HepG2 (cell line): ENCODE data around the gene MIS18BP1. TPM values are rescaled to one million over a fixed set of nuclear protein-coding genes. Genes with fewer than 3 reads are reported as not detected.

Experiments
- ADNP ChIP-seq: sonication (generic); formaldehyde crosslinking; IDR thresholded peaks from 2 replicates; pipeline ENCODE4 v1.4.0; 2020; ENCODE audit warnings: missing genetic modification reagents
- ARNT2 ChIP-seq: sonication (generic); formaldehyde crosslinking; IDR thresholded peaks from 2 replicates; pipeline ENCODE4 v1.8.0; 2022; ENCODE audit warnings: mild to moderate bottlenecking, low read depth, missing genetic modification reagents, moderate library complexity
- GATAD2A ChIP-seq: IDR thresholded peaks from 2 replicates; pipeline ENCODE4 v1.6.1; 2016
- KMT2A ChIP-seq: sonication (generic); formaldehyde crosslinking; IDR thresholded peaks from 2 replicates; pipeline ENCODE4 v1.4.0; 2020; ENCODE audit warnings: missing genetic modification reagents
- MEF2D ChIP-seq: sonication (generic); formaldehyde crosslinking; IDR thresholded peaks from 2 replicates; pipeline ENCODE4 v1.5.1; 2020; ENCODE audit warnings: mild to moderate bottlenecking, missing genetic modification reagents
- MIXL1 ChIP-seq: IDR thresholded peaks from 2 replicates; pipeline ENCODE4 v1.6.1; 2016
- PHF5A ChIP-seq: IDR thresholded peaks from one replicate; pipeline ENCODE4 v1.6.1; 2018; ENCODE audit warnings: low read depth, missing genetic modification reagents; ENCODE audit not compliant: unreplicated experiment
- RFX1 ChIP-seq: fragments of 450-650 bp; IDR thresholded peaks from 2 replicates; pipeline ENCODE4 v1.6.1; 2017
- RORA ChIP-seq: sonication (generic); formaldehyde crosslinking; IDR thresholded peaks from 2 replicates; pipeline ENCODE4 v1.5.0; 2020; ENCODE audit warnings: mild to moderate bottlenecking, missing genetic modification reagents, moderate library complexity
- ZBTB20 ChIP-seq: sonication (generic); formaldehyde crosslinking; IDR thresholded peaks from 2 replicates; pipeline ENCODE4 v1.8.1; 2023; ENCODE audit warnings: missing genetic modification reagents, low read depth, mild to moderate bottlenecking, borderline replicate concordance
- ZNF10 ChIP-seq: sonication (generic); formaldehyde crosslinking; IDR thresholded peaks from 2 replicates; pipeline ENCODE4 v1.4.0; 2020; ENCODE audit warnings: mild to moderate bottlenecking, low read depth, missing genetic modification reagents, borderline replicate concordance
- ZNF207 ChIP-seq: fragments of 450-650 bp; IDR thresholded peaks from 2 replicates; pipeline ENCODE4 v1.6.1; 2016; ENCODE audit warnings: antibody characterized with exemption, borderline replicate concordance
- ZNF264 ChIP-seq: sonication (generic); formaldehyde crosslinking; IDR thresholded peaks from 2 replicates; pipeline ENCODE4 v1.4.0; 2020; ENCODE audit warnings: missing genetic modification reagents
- ZNF558 ChIP-seq: sonication (generic); formaldehyde crosslinking; IDR thresholded peaks from 2 replicates; pipeline ENCODE4 v1.9.0; 2022; ENCODE audit warnings: mild to moderate bottlenecking, missing genetic modification reagents, borderline replicate concordance
- ZNF598 ChIP-seq: sonication (generic); formaldehyde crosslinking; IDR thresholded peaks from 2 replicates; pipeline ENCODE4 v1.5.1; 2020; ENCODE audit warnings: mild to moderate bottlenecking, missing genetic modification reagents, borderline replicate concordance
- ZNF629 ChIP-seq: sonication (generic); formaldehyde crosslinking; conservative IDR thresholded peaks from 2 replicates; pipeline ENCODE4 v1.5.0; 2020; ENCODE audit warnings: missing genetic modification reagents
- polyA plus RNA-seq, 8 experiments: library from polyadenylated mRNA; depleted of rRNA in 3 of 8; stranded (reverse) in 7 of 8; unstranded in 1 of 8; fragments of >200 nt; fragmentation: Illumina TruSeq in 4 of 8; extraction: Trizol in 4 of 8; gene quantifications; 2 replicates each; pipeline versions ENCODE4 v1.2.1 to v1.2.3, GENCODE V29; 2011 to 2016; ENCODE audit warnings: low read depth in 4 of 8, missing spikeins in 1 of 8, mixed read lengths in 1 of 8; ENCODE audit not compliant: insufficient read depth in 1 of 8
- total RNA-seq, 5 experiments: library from RNA; depleted of rRNA; stranded (reverse); fragments of >200 nt; fragmentation: Illumina TruSeq; extraction: Trizol; gene quantifications; 2 replicates each; pipeline ENCODE4 v1.2.3, GENCODE V29; 2016; ENCODE audit warnings: low read depth in 1 of 5
- TF ChIP-seq, protein P1 (sequence below): sonication (generic); formaldehyde crosslinking; IDR thresholded peaks from 2 replicates; pipeline ENCODE4 v1.5.1; 2020; ENCODE audit warnings: missing genetic modification reagents, mild to moderate bottlenecking, borderline replicate concordance
- TF ChIP-seq, protein P2 (sequence below): sonication (generic); formaldehyde crosslinking; conservative IDR thresholded peaks from 2 replicates; pipeline ENCODE4 v1.4.0; 2020; ENCODE audit warnings: missing genetic modification reagents
- TF ChIP-seq, protein P3 (sequence below): sonication (generic); formaldehyde crosslinking; IDR thresholded peaks from 2 replicates; pipeline ENCODE4 v1.4.0; 2020; ENCODE audit warnings: missing genetic modification reagents
- TF ChIP-seq, protein P4 (sequence below): sonication (generic); formaldehyde crosslinking; IDR thresholded peaks from 2 replicates; pipeline ENCODE4 v1.8.0; 2023; ENCODE audit warnings: mild to moderate bottlenecking, missing genetic modification reagents

MIS18BP1 gene
- total and polyA plus RNA-seq, 2 of the 13 experiments (the other 11 are each of a cell fraction or from before 2014, with no cell fraction given): 9.5 to 36.4 TPM

DNA sequence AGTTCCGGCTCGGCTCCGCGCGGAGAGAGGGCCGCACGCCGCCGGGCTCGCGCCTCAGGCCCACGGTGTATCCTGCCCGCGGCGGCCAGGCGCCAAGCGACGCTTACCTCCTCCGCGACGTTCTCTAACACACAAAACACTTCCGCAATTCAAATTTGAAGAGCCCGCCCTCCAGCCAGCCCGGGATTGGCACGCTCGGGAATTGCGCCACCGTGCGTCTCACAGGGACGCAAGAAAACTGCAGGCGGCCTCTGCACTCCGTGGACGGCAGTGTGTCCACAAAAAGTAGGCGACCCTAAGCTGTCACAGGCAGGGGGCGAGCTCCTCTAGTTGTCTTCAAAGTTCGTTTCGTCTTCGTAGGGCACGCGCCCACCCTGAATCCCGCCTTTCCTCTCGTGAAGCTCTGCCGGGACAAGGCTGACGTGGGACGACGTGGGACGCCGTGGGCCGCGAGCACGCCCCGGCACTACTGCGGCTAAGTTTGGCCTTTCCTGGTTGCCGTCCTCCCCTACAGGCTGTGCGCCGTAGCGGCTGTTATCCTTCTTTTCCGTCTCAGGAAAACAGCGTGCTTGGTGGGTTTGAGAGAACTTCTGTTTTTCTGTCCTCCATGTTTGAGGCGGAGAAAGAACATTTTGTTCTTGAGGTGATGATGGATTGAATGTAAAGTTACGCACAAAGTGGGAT is at the start of gene MIS18BP1 (continued):
- TF ChIP-seq ZNF598 (CRISPR knock-in tag) (no peak), ADNP (CRISPR knock-in tag) (0 out of 2 replicates have a peak, but pooled peaks have one; percentile 54), MEF2D (CRISPR knock-in tag) (peak; percentile 85), GATAD2A (peak; percentile 95), ZNF207 (no peak), ZBTB20 (CRISPR knock-in tag) (peak; percentile 61; the same call in 1 of the 2 replicates), RFX1 (no peak; the same call in 1 of the 2 replicates), ARNT2 (CRISPR knock-in tag) (peak; percentile 95), PHF5A (CRISPR knock-in tag) (no peak), ZNF10 (no peak), ZNF264 (peak; percentile 78; the same call in 1 of the 2 replicates), MIXL1 (CRISPR knock-in tag) (peak; percentile 79), ZNF558 (CRISPR knock-in tag) (no peak), RORA (no peak), ZNF629 (CRISPR knock-in tag) (0 out of 2 replicates have a peak, but pooled peaks have one; percentile 25), KMT2A (CRISPR knock-in tag) (peak; percentile 96)
- TF ChIP-seq, protein P1, sequence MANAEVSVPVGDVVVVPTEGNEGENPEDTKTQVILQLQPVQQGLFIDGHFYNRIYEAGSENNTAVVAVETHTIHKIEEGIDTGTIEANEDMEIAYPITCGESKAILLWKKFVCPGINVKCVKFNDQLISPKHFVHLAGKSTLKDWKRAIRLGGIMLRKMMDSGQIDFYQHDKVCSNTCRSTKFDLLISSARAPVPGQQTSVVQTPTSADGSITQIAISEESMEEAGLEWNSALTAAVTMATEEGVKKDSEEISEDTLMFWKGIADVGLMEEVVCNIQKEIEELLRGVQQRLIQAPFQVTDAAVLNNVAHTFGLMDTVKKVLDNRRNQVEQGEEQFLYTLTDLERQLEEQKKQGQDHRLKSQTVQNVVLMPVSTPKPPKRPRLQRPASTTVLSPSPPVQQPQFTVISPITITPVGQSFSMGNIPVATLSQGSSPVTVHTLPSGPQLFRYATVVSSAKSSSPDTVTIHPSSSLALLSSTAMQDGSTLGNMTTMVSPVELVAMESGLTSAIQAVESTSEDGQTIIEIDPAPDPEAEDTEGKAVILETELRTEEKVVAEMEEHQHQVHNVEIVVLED (CRISPR knock-in tag): peak; percentile 98
- TF ChIP-seq, protein P2, sequence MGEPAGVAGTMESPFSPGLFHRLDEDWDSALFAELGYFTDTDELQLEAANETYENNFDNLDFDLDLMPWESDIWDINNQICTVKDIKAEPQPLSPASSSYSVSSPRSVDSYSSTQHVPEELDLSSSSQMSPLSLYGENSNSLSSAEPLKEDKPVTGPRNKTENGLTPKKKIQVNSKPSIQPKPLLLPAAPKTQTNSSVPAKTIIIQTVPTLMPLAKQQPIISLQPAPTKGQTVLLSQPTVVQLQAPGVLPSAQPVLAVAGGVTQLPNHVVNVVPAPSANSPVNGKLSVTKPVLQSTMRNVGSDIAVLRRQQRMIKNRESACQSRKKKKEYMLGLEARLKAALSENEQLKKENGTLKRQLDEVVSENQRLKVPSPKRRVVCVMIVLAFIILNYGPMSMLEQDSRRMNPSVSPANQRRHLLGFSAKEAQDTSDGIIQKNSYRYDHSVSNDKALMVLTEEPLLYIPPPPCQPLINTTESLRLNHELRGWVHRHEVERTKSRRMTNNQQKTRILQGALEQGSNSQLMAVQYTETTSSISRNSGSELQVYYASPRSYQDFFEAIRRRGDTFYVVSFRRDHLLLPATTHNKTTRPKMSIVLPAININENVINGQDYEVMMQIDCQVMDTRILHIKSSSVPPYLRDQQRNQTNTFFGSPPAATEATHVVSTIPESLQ: no peak
- TF ChIP-seq, protein P3, sequence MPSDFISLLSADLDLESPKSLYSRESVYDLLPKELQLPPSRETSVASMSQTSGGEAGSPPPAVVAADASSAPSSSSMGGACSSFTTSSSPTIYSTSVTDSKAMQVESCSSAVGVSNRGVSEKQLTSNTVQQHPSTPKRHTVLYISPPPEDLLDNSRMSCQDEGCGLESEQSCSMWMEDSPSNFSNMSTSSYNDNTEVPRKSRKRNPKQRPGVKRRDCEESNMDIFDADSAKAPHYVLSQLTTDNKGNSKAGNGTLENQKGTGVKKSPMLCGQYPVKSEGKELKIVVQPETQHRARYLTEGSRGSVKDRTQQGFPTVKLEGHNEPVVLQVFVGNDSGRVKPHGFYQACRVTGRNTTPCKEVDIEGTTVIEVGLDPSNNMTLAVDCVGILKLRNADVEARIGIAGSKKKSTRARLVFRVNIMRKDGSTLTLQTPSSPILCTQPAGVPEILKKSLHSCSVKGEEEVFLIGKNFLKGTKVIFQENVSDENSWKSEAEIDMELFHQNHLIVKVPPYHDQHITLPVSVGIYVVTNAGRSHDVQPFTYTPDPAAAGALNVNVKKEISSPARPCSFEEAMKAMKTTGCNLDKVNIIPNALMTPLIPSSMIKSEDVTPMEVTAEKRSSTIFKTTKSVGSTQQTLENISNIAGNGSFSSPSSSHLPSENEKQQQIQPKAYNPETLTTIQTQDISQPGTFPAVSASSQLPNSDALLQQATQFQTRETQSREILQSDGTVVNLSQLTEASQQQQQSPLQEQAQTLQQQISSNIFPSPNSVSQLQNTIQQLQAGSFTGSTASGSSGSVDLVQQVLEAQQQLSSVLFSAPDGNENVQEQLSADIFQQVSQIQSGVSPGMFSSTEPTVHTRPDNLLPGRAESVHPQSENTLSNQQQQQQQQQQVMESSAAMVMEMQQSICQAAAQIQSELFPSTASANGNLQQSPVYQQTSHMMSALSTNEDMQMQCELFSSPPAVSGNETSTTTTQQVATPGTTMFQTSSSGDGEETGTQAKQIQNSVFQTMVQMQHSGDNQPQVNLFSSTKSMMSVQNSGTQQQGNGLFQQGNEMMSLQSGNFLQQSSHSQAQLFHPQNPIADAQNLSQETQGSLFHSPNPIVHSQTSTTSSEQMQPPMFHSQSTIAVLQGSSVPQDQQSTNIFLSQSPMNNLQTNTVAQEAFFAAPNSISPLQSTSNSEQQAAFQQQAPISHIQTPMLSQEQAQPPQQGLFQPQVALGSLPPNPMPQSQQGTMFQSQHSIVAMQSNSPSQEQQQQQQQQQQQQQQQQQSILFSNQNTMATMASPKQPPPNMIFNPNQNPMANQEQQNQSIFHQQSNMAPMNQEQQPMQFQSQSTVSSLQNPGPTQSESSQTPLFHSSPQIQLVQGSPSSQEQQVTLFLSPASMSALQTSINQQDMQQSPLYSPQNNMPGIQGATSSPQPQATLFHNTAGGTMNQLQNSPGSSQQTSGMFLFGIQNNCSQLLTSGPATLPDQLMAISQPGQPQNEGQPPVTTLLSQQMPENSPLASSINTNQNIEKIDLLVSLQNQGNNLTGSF: peak; percentile 21; the same call in 1 of the 2 replicates
- TF ChIP-seq, protein P4, sequence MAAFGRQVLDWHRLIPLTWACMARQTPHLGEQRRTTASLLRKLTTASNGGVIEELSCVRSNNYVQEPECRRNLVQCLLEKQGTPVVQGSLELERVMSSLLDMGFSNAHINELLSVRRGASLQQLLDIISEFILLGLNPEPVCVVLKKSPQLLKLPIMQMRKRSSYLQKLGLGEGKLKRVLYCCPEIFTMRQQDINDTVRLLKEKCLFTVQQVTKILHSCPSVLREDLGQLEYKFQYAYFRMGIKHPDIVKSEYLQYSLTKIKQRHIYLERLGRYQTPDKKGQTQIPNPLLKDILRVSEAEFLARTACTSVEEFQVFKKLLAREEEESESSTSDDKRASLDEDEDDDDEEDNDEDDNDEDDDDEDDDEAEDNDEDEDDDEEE (CRISPR knock-in tag): no peak; the same call in 1 of the 2 replicates
